Omental fat pad (tissue), 4 donors: ENCODE results near the gene PDK4. TPM values are rescaled to one million over a fixed set of nuclear protein-coding genes. Genes with fewer than 3 reads are reported as not detected.
A peak's percentile ranks its signal among the peaks of the same experiment; 100 is the strongest.

Experiments
- ATAC-seq: fragments of 150-250 bp; one replicate; pipeline ENCODE4 v1.9.1; 2016; ENCODE audit warnings: mild to moderate bottlenecking, moderate library complexity; ENCODE audit not compliant: low FRiP score
- DNase-seq: peaks from one replicate; pipeline ENCODE4 v3.0.0-alpha.2; 2019; ENCODE audit warnings: low spot score
- CTCF ChIP-seq, 3 donors: fragments of 450-650 bp; IDR thresholded peaks; one replicate each; pipeline ENCODE4 v1.5.1; 2016 to 2017; ENCODE audit warnings: antibody characterized with exemption in 3 of 3, mild to moderate bottlenecking in 3 of 3, moderate library complexity in 2 of 3
- total RNA-seq, 4 donors: library from RNA; depleted of rRNA; stranded (reverse); fragments of >200 nt; gene quantifications; one replicate each; pipeline ENCODE4 v1.1.0, GENCODE V29; 2016

The PDK4 gene
- total RNA-seq, 4 donors from 2014 or later: 511 to 996 (median 618) TPM

- ATAC-seq (no peak), DNase-seq (no peak)
- no peak for TF ChIP-seq CTCF (IDR thresholded peaks at IDR 0.05)
Observed at GRCh38 chr7:95594185-95594584, 2.1 kb downstream of the PDK4 start.

GRCh38 chr7:95593343-95593742, 3.0 kb downstream of the PDK4 start:
- TF ChIP-seq CTCF (IDR thresholded peaks at IDR 0.05): no peak
- no peak for ATAC-seq
- no peak for DNase-seq

- ATAC-seq: no peak
- no peak for TF ChIP-seq CTCF (IDR thresholded peaks at IDR 0.05)
- no peak for DNase-seq
Observed at GRCh38 chr7:95592570-95592969, 3.7 kb downstream of the PDK4 start.

GRCh38 chr7:95590387-95591248, 5.7 kb downstream of the PDK4 start:
- ATAC-seq (no peak), DNase-seq (no peak)
- no peak for TF ChIP-seq CTCF (IDR thresholded peaks at IDR 0.05)

- no peak for TF ChIP-seq CTCF (IDR thresholded peaks at IDR 0.05)
- DNase-seq (no peak), ATAC-seq (no peak)
Observed at GRCh38 chr7:95589766-95590165, 6.5 kb downstream of the PDK4 start.

GRCh38 chr7:95589031-95589430, 7.3 kb downstream of the PDK4 start:
- ATAC-seq: peak; percentile 71
- DNase-seq: no peak
- TF ChIP-seq CTCF (IDR thresholded peaks at IDR 0.05): no peak

GRCh38 chr7:95586951-95587301, 9.4 kb downstream of the PDK4 start:
- ATAC-seq (no peak), DNase-seq (no peak)
- no peak for TF ChIP-seq CTCF (IDR thresholded peaks at IDR 0.05)
